Gastroesophageal sphincter (tissue), 2 donors: Measurements from ENCODE around the gene LIN52.

ENCODE experiments used
- EP300 ChIP-seq: sonication (generic); formaldehyde crosslinking; IDR thresholded peaks from one replicate; pipeline ENCODE4 v1.6.1; 2017; ENCODE audit warnings: antibody characterized with exemption, mild to moderate bottlenecking
- POLR2A ChIP-seq, 2 donors: fragments of 450-650 bp; IDR thresholded peaks; one replicate each; pipeline ENCODE4 v1.6.1; 2017; ENCODE audit warnings: antibody characterized with exemption in 2 of 2, mild to moderate bottlenecking in 2 of 2, moderate library complexity in 1 of 2

DNA sequence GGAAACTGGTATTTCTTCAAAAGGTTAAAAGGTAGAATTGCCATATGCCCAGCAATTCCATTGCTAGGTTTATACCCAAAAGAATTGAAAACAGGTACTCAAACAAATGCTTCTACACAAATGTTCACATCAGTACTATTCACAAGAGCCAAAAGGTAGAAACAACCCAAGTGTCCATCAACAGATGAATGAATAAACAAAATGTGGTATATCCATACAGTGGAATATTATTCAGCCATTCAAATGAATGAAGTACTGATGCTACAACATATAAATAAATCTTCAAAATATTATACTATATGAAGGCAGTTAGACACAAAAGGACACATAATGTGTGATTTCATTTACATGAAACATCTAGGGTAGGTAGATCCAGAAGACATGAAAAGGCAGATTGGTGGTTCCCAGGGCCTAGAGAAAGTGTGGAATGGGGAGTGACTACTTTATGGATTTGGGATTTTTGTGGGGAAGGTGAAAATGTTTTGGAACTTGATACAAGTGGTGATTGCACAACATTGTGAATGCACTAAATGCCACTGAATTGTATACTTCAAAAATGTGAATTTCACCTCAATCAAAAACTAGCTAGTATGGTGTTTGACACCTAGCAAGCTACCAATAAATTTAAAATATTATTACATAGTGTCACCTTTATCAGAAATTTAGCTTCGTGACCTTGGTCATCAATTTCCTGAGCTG, 41.7 kb downstream of the LIN52 start:
- no peak for TF ChIP-seq POLR2A (IDR thresholded peaks at IDR 0.05)
- TF ChIP-seq EP300: no peak
